H1 (cell line): Measurements from ENCODE around the gene LCN9. TPM values are rescaled to one million over a fixed set of nuclear protein-coding genes. Genes with fewer than 3 reads are reported as not detected.

ENCODE experiments used
- ASH2L ChIP-seq: fragments of 200-600, 300-600 bp; sonication (generic); IDR thresholded peaks from one replicate; pipeline ENCODE4 v1.7.1; 2017; ENCODE audit warnings: low read length
- GTF2F1 ChIP-seq: IDR thresholded peaks from 2 replicates; pipeline ENCODE4 v1.6.1; 2012; ENCODE audit warnings: low read depth, low read length, improper control_type of control experiment, borderline replicate concordance
- HDAC2 ChIP-seq, 2 experiments: fragments of 300-600 bp in 1 of 2; sonication (generic) in 1 of 2; IDR thresholded peaks; 2 replicates each; pipeline ENCODE4 v1.6.1; 2011 to 2012; ENCODE audit warnings: low read depth in 2 of 2, low read length in 2 of 2, mild to moderate bottlenecking in 2 of 2, moderate library complexity in 2 of 2, borderline replicate concordance in 1 of 2, inconsistent platforms in 1 of 2
- KDM5A ChIP-seq: fragments of 200-600 bp; IDR thresholded peaks from 2 replicates; pipeline ENCODE4 v1.7.1; 2012; ENCODE audit warnings: mild to moderate bottlenecking, low read length, inconsistent platforms, mixed read lengths
- POLR2AphosphoS5 ChIP-seq: IDR thresholded peaks from 2 replicates; pipeline ENCODE4 v1.6.1; 2011; ENCODE audit warnings: low read depth, low read length
- RFX5 ChIP-seq: IDR thresholded peaks from 2 replicates; pipeline ENCODE4 v1.6.1; 2011; ENCODE audit warnings: low read depth, low read length, improper control_type of control experiment, borderline replicate concordance
- SAP30 ChIP-seq: fragments of 300-600 bp; sonication (generic); IDR thresholded peaks from 2 replicates; pipeline ENCODE4 v1.7.1; 2012; ENCODE audit warnings: low read length, moderate library complexity, mild to moderate bottlenecking, inconsistent platforms; ENCODE audit not compliant: insufficient read depth, insufficient replicate concordance
- SIX5 ChIP-seq: IDR thresholded peaks from 2 replicates; pipeline ENCODE4 v1.6.1; 2011; ENCODE audit warnings: mild to moderate bottlenecking, low read depth, low read length
- SP1 ChIP-seq: IDR thresholded peaks from 2 replicates; pipeline ENCODE4 v1.6.1; 2011; ENCODE audit warnings: low read depth, low read length
- TAF1 ChIP-seq: IDR thresholded peaks from 2 replicates; pipeline ENCODE4 v1.6.1; 2011; ENCODE audit warnings: mild to moderate bottlenecking, low read depth, low read length
- polyA plus RNA-seq, 7 experiments: library from polyadenylated mRNA; depleted of rRNA in 3 of 7; stranded (reverse) in 5 of 7; unstranded in 2 of 7; fragments of >200 nt in 5 of 7; fragments of 200-250 nt in 2 of 7; gene quantifications; 1 replicate in 5 of 7; 2 replicates in 1 of 7; 4 replicates in 1 of 7; pipeline versions ENCODE4 v1.2.1 to v1.2.3, GENCODE V29; 2011 to 2013; ENCODE audit warnings: missing spikeins in 2 of 7, mixed read lengths in 2 of 7
- total RNA-seq: library from RNA; stranded (reverse); fragmentation: NEBNext Ultra II Directional; extraction: Animal tissue kit (Norgen Biotek cat#: 25700); gene quantifications from 2 replicates; pipeline ENCODE4 v1.2.1, GENCODE V29; 2021

Gene LCN9
- total and polyA plus RNA-seq, 2 of the 8 experiments (the other 6 are each of a cell fraction or from before 2014, with no cell fraction given) = 2.3 to 3.1 TPM

GRCh38 chr9:135648494-135649410, 14.4 kb upstream of the LCN9 start (continued):
- TF ChIP-seq HDAC2 (IDR thresholded peaks at IDR 0.05; ENCODE audit: borderline replicate concordance in 1 of 2, low read depth in 2 of 2, low read length in 2 of 2) (0 out of 4 replicates have a peak, but pooled peaks of 1 of the 2 experiments have one; percentile 1), TAF1 (peak; percentile 55; the same call in 1 of the 2 replicates), GTF2F1 (peak; percentile 46; the same call in 1 of the 2 replicates), POLR2AphosphoS5 (0 out of 2 replicates have a peak, but pooled peaks have one; percentile 67), ASH2L (peak; percentile 28), SIX5 (no peak; the same call in 1 of the 2 replicates), SAP30 (no peak), RFX5 (no peak), SP1 (0 out of 2 replicates have a peak, but pooled peaks have one; percentile 21), KDM5A (no peak)
